Neural progenitor cell (in vitro differentiated cells): ENCODE measurements around the gene FOLR1. TPM values are rescaled to one million over a fixed set of nuclear protein-coding genes. Genes with fewer than 3 reads are reported as not detected.
A peak's percentile ranks its signal among the peaks of the same experiment; 100 is the strongest.
"Not testable (repeated sequence)": the region's sequence is repeated elsewhere in the genome, so short reads cannot be mapped to it uniquely, and the experiment has no call there.

ENCODE experiments used
- DNase-seq: peaks from one replicate; pipeline ENCODE4 v3.0.0-alpha.2; 2016; ENCODE audit warnings: low spot score
- H2AFZ ChIP-seq: fragments of 200-600 bp; sonication (generic); replicated peaks from 2 replicates; pipeline ENCODE4 v1.6.1; 2016; ENCODE audit warnings: antibody characterized with exemption
- H3F3A ChIP-seq: fragments of 200-600 bp; sonication (generic); 2 replicates; pipeline ENCODE4 v1.6.1; 2016; ENCODE audit warnings: antibody characterized with exemption, low read depth
- H3K27ac ChIP-seq: fragments of 200-600 bp; sonication (generic); 2 replicates; pipeline ENCODE4 v1.5.1; 2016; ENCODE audit warnings: mild to moderate bottlenecking
- H3K27me3 ChIP-seq: fragments of 200-600 bp; sonication (generic); 2 replicates; pipeline ENCODE4 v1.6.1; 2016; ENCODE audit warnings: mild to moderate bottlenecking, moderate library complexity
- H3K36me3 ChIP-seq: fragments of 200-600 bp; sonication (generic); 2 replicates; pipeline ENCODE4 v1.5.1; 2016
- H3K4me1 ChIP-seq: fragments of 200-600 bp; sonication (generic); 2 replicates; pipeline ENCODE4 v1.6.1; 2016; ENCODE audit warnings: mixed run types
- H3K4me2 ChIP-seq: fragments of 200-600 bp; sonication (generic); 2 replicates; pipeline ENCODE4 v1.6.1; 2016
- H3K4me3 ChIP-seq: fragments of 200-600 bp; sonication (generic); 2 replicates; pipeline ENCODE4 v1.5.1; 2016
- H3K79me2 ChIP-seq: fragments of 200-600 bp; sonication (generic); 2 replicates; pipeline ENCODE4 v1.6.1; 2016; ENCODE audit warnings: low read depth
- H3K9ac ChIP-seq: fragments of 200-600 bp; sonication (generic); 2 replicates; pipeline ENCODE4 v1.6.1; 2016
- H3K9me3 ChIP-seq: fragments of 200-600 bp; sonication (generic); 2 replicates; pipeline ENCODE4 v1.5.1; 2016; ENCODE audit warnings: low read depth
- H4K20me1 ChIP-seq: fragments of 200-600 bp; sonication (generic); 2 replicates; pipeline ENCODE4 v1.6.1; 2016; ENCODE audit warnings: low read depth
- H3K27ac Mint-ChIP-seq: 3 replicates; pipeline ENCODE4 v1.8.0; 2021; ENCODE audit warnings: mixed read lengths
- H3K27me3 Mint-ChIP-seq: 2 replicates; pipeline ENCODE4 v1.8.0; 2022; ENCODE audit warnings: low read depth, mild to moderate bottlenecking, inconsistent platforms, moderate library complexity, mixed read lengths; ENCODE audit not compliant: insufficient read depth
- H3K36me3 Mint-ChIP-seq: 3 replicates; pipeline ENCODE4 v1.8.0; 2021; ENCODE audit warnings: mixed read lengths
- H3K4me1 Mint-ChIP-seq: 3 replicates; pipeline ENCODE4 v1.8.0; 2021; ENCODE audit warnings: mixed read lengths
- H3K4me3 Mint-ChIP-seq: 3 replicates; pipeline ENCODE4 v1.8.0; 2021; ENCODE audit warnings: mild to moderate bottlenecking, moderate library complexity, mixed read lengths
- H3K9me3 Mint-ChIP-seq: 3 replicates; pipeline ENCODE4 v1.8.0; 2020; ENCODE audit warnings: mixed read lengths
- EZH2 ChIP-seq: fragments of 200-600 bp; sonication (generic); IDR thresholded peaks from 2 replicates; pipeline ENCODE4 v1.6.1; 2017; ENCODE audit warnings: antibody characterized with exemption, mild to moderate bottlenecking, moderate library complexity
- EZH2phosphoT487 ChIP-seq: fragments of 200-600 bp; sonication (generic); IDR thresholded peaks from 2 replicates; pipeline ENCODE4 v1.6.1; 2017; ENCODE audit warnings: antibody characterized with exemption
- total RNA-seq: library from RNA; depleted of rRNA; stranded (reverse); fragments of >200 nt; gene quantifications from 2 replicates; pipeline ENCODE4 v1.2.3, GENCODE V29; 2015; ENCODE audit warnings: low replicate concordance
- TF ChIP-seq, protein P1 (sequence below): fragments of 200-600 bp; sonication (generic); IDR thresholded peaks from 2 replicates; pipeline ENCODE4 v1.5.1; 2017; ENCODE audit warnings: antibody characterized with exemption, mild to moderate bottlenecking

The FOLR1 gene
- total RNA-seq, 1 donor from 2014 or later = 3.6 TPM

DNA sequence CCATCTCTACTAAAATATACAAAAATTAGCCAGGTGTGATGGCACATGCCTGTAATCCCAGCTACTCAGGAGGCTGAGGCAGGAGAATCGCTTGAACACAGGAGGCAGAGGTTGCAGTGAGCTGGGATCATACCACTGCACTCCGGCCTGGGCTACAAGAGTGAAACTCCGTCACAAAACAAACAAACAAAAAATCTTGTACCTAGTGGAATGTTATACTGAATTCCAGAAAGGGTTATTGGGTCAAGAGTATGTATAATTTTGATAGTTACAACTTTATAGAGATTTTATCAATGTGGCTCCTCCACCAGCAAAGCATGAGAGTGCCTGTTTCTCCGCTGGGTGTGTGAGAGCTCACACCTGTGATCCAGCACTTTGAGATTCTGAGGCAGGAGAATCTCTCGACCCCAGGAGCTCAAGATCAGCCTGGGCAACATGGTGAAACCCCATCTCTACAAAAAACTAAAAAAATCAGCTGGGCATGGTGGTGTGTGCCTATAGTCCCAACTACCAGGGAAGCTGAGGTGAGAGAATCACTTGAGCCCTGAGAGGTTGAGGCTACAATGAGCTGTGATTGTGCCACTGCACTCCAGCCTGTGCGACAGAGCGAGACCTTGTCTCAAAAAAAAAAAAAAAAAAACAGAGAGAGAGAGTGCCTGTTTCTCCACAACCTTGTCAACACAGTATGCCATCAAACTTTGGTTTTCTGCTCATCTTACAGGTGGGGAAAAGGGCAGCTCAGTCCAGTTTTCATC is 12.7 kb upstream of the FOLR1 start:
- no peaks in the 10 kb centered on the region for H3K36me3 Mint-ChIP-seq
- H3K9me3 Mint-ChIP-seq = no peaks in the 10 kb centered on the region
- no peak overlapping the region for H2AFZ ChIP-seq
- H3K4me1 Mint-ChIP-seq = no peaks in the 10 kb centered on the region
- H3K27ac ChIP-seq = no peak overlapping the region
- H3K36me3 ChIP-seq = no peaks in the 10 kb centered on the region
- no peak overlapping the region for H3K27ac Mint-ChIP-seq
- no peaks in the 10 kb centered on the region for H4K20me1 ChIP-seq
- H3K27me3 Mint-ChIP-seq = peaks cover 12% of the 10 kb centered on the region
- H3K4me2 ChIP-seq = no peak overlapping the region
- no peaks in the 10 kb centered on the region for H3F3A ChIP-seq
- H3K27me3 ChIP-seq = no peaks in the 10 kb centered on the region
- no peaks in the 10 kb centered on the region for H3K4me1 ChIP-seq
- no peaks in the 10 kb centered on the region for H3K79me2 ChIP-seq
- no peaks in the 10 kb centered on the region for H3K9me3 ChIP-seq
- no peak overlapping the region for H3K9ac ChIP-seq
- DNase-seq = no peak
- H3K4me3 Mint-ChIP-seq = no peak overlapping the region
- H3K4me3 ChIP-seq = no peak overlapping the region
- TF ChIP-seq EZH2 = no peak
- TF ChIP-seq EZH2phosphoT487 = no peak
- TF ChIP-seq, protein P1, sequence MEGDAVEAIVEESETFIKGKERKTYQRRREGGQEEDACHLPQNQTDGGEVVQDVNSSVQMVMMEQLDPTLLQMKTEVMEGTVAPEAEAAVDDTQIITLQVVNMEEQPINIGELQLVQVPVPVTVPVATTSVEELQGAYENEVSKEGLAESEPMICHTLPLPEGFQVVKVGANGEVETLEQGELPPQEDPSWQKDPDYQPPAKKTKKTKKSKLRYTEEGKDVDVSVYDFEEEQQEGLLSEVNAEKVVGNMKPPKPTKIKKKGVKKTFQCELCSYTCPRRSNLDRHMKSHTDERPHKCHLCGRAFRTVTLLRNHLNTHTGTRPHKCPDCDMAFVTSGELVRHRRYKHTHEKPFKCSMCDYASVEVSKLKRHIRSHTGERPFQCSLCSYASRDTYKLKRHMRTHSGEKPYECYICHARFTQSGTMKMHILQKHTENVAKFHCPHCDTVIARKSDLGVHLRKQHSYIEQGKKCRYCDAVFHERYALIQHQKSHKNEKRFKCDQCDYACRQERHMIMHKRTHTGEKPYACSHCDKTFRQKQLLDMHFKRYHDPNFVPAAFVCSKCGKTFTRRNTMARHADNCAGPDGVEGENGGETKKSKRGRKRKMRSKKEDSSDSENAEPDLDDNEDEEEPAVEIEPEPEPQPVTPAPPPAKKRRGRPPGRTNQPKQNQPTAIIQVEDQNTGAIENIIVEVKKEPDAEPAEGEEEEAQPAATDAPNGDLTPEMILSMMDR = no peak

DNA sequence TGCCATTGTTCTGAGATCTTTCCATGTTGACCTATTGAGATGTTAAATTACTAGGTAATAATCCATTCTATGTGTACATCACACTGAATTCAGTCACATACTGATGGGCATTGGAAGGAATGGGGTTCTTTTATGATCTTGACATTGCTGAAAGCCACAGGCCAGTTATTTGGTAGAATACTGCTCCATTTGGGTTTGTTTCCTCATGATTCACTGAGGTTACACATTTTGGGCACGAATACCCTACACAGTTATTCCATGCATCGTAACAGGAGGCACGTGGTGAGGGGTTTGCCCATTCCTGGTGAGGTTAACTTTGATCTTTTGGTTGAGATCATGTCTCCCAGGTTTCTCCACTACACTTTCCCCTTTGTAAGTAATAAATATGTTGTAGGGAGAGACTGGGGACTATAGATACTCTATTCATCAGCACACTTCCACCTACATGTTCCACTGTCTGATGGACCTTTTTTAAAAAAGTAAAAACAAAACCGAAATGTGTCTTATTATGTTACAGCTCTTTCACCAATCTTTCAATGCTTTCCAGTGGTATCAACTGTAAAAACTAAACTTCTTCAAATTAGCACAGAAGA is 12.0 kb upstream of the FOLR1 start:
- no peaks in the 10 kb centered on the region for H3K36me3 ChIP-seq
- H3K4me1 ChIP-seq = no peaks in the 10 kb centered on the region
- Mint-ChIP-seq H3K4me1 (no peaks in the 10 kb centered on the region), H3K27me3 (peaks cover 11% of the 10 kb centered on the region), H3K9me3 (no peaks in the 10 kb centered on the region), H3K4me3 (no peak overlapping the region), H3K36me3 (no peaks in the 10 kb centered on the region), H3K27ac (no peak overlapping the region)
- TF ChIP-seq EZH2 (no peak), EZH2phosphoT487 (no peak)
- TF ChIP-seq, protein P1 = no peak
- no peak overlapping the region for H3K27ac ChIP-seq
- DNase-seq = no peak
- no peak overlapping the region for H3K9ac ChIP-seq
- H3K79me2 ChIP-seq = no peaks in the 10 kb centered on the region
- no peak overlapping the region for H3K4me2 ChIP-seq
- H3F3A ChIP-seq = no peaks in the 10 kb centered on the region
- no peaks in the 10 kb centered on the region for H4K20me1 ChIP-seq
- no peaks in the 10 kb centered on the region for H3K27me3 ChIP-seq
- H2AFZ ChIP-seq = no peak overlapping the region
- H3K9me3 ChIP-seq = no peaks in the 10 kb centered on the region
- no peak overlapping the region for H3K4me3 ChIP-seq

DNA sequence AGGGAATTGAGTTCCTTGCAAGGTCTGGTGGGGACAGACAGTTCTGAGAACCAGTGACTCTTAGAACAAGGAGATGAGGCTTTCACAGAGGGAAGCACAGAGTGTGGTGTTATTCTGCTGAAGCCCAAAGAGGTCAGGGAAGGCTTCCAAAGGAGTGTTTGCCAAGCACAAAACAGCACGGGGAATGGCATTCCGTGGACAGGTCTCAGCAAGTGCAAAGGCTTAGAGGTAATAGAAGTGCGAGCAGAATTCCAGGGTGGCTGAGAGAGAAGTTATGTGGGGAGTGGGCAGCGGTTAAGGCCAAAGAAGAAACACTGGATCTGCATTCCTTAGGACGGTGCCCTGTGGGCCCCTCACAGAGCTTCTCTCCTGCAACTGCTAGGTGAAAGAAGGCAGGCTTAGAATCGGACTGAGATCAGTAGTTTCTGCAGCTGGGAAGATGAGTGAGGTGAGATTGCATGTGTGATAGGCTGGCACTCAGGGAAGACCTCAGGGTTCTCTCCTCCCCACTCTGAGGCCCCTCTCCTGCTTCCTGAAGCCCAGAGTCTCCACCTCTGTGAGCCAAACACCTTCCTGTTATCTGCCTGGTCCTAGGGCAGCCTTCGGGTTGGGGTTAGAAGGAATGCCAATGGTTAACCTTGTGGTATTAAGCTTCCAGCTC is 10.9 kb upstream of the FOLR1 start:
- not testable (repeated sequence) for H3K27me3 ChIP-seq, H3K9ac ChIP-seq, H3K9me3 Mint-ChIP-seq, H3K9me3 ChIP-seq, H3K27ac ChIP-seq, H3K4me2 ChIP-seq, H3K36me3 ChIP-seq, H3K27ac Mint-ChIP-seq, H3K4me1 Mint-ChIP-seq, H3F3A ChIP-seq, H3K4me3 ChIP-seq, H3K4me1 ChIP-seq, H3K79me2 ChIP-seq, H2AFZ ChIP-seq, H3K36me3 Mint-ChIP-seq, H3K4me3 Mint-ChIP-seq, DNase-seq, H4K20me1 ChIP-seq
- peaks cover 11% of the 10 kb centered on the region for H3K27me3 Mint-ChIP-seq

DNA sequence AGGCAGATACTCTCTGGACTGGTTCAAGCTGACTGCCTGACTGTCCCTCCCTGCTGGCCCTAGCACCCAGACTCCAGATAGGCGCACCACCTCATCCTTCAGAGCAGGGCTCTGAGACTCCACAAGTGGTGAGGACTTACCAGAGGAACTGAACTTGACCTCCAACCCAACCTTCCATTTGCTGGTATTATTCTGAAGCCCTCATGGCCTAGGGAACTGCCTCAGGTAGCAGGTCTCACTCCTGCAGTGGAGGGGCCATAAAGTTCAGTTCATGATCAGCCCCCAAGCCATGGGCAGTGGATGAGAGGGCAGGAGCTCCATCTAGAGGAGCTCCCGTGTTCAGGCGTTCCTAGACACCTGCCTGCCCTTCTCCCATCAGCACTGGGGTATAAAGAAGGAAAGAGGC is 10.4 kb upstream of the FOLR1 start:
- not testable (repeated sequence) for H3K36me3 Mint-ChIP-seq, H3K27ac Mint-ChIP-seq, H3K27me3 ChIP-seq, H3K4me3 ChIP-seq, H3K4me1 Mint-ChIP-seq, H3K27ac ChIP-seq, H2AFZ ChIP-seq, H3K9me3 Mint-ChIP-seq, H3K9me3 ChIP-seq, H3K9ac ChIP-seq, H3K4me3 Mint-ChIP-seq, H3F3A ChIP-seq, H3K4me1 ChIP-seq, DNase-seq, H3K36me3 ChIP-seq, H4K20me1 ChIP-seq, H3K79me2 ChIP-seq, H3K4me2 ChIP-seq
- TF ChIP-seq, protein P1 = peak; percentile 29
- H3K27me3 Mint-ChIP-seq = peaks cover 11% of the 10 kb centered on the region
